ENCODE results near the gene IGF2BP1.

GRCh38 chr17:49038138-49038537, 41.0 kb downstream of the IGF2BP1 start:
- TF ChIP-seq CTCF (IDR thresholded peaks at IDR 0.05; ENCODE audit: insufficient read depth, low read depth, low read length) (no peak), EZH2 (IDR thresholded peaks at IDR 0.05; ENCODE audit: insufficient read depth, low read length) (no peak)

Data from astrocyte (in vitro differentiated cells and primary cell).